ENCODE data around the gene PALLD. TPM values are rescaled to one million over a fixed set of nuclear protein-coding genes. Genes with fewer than 3 reads are reported as not detected.

PALLD gene
- polyA plus RNA-seq, 1 donor from 2014 or later = 20.5 TPM

GRCh38 chr4:168773388-168774195 is 276.7 kb downstream of the PALLD start:
- Histone ChIP-seq H3F3A (ENCODE audit: insufficient read depth, low read length, poor library complexity, severe bottlenecking) (no peaks in the 10 kb centered on the region), H3K27ac (ENCODE audit: low read length) (no peak overlapping the region), H3K9me3 (ENCODE audit: low read length) (peaks cover 7% of the 10 kb centered on the region), H3K27me3 (ENCODE audit: insufficient read depth, low read depth, low read length) (no peaks in the 10 kb centered on the region), H3K9ac (ENCODE audit: low read length) (no peak overlapping the region), H3K4me2 (ENCODE audit: low read length) (no peak overlapping the region), H3K79me2 (replicated peaks; ENCODE audit: insufficient read depth, low read length) (no peaks in the 10 kb centered on the region), H3K9me2 (ENCODE audit: insufficient read depth, low read length) (no peaks in the 10 kb centered on the region), H4K20me1 (ENCODE audit: insufficient read depth) (no peaks in the 10 kb centered on the region), H3K4me3 (ENCODE audit: low read length) (no peak overlapping the region), H2AFZ (ENCODE audit: low read depth, low read length) (no peak overlapping the region), H3K36me3 (ENCODE audit: insufficient read depth, low read length) (no peaks in the 10 kb centered on the region)
- TF ChIP-seq EZH2 (IDR thresholded peaks at IDR 0.05; ENCODE audit: borderline replicate concordance, insufficient read depth, low read length, poor library complexity, severe bottlenecking) (no peak), POLR2AphosphoS5 (IDR thresholded peaks at IDR 0.05) (no peak), TAF1 (IDR thresholded peaks at IDR 0.05; ENCODE audit: low read depth) (no peak), EP300 (conservative IDR thresholded peaks at IDR 0.05; ENCODE audit: poor library complexity, severe bottlenecking) (no peak), REST (IDR thresholded peaks at IDR 0.05; ENCODE audit: borderline replicate concordance) (no peak)

DNA sequence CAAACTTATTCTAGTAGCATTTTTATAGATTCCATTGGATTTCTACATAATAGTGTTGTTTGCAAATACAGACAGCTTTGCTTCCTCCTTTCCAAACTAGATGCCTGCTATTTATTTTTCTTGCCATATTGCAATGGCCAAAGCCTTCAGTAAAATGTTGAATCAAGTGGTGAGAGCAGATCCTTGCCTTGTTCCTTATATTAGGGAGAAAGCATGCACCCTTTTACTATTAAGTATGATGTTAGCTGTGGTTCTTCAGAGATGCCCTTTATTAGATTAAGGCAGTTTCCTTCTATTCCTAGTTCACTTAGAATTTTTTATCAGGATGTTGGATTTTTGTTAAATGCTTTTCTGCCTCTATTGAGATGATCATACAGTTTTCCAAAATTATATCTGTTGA is 279.5 kb downstream of the PALLD start:
- TF ChIP-seq MXI1 (conservative IDR thresholded peaks at IDR 0.05; ENCODE audit: poor library complexity, severe bottlenecking) = no peak
- no peak for TF ChIP-seq SMC3 (conservative IDR thresholded peaks at IDR 0.05; ENCODE audit: poor library complexity)
- no peak for TF ChIP-seq TAF1 (IDR thresholded peaks at IDR 0.05; ENCODE audit: low read depth)
- no peak for TF ChIP-seq EZH2 (IDR thresholded peaks at IDR 0.05; ENCODE audit: borderline replicate concordance, insufficient read depth, low read length, poor library complexity, severe bottlenecking)
- no peak for TF ChIP-seq EP300 (conservative IDR thresholded peaks at IDR 0.05; ENCODE audit: poor library complexity, severe bottlenecking)
- no peak for TF ChIP-seq RAD21 (conservative IDR thresholded peaks at IDR 0.05)
- no peak for TF ChIP-seq POLR2AphosphoS5 (IDR thresholded peaks at IDR 0.05)
- TF ChIP-seq, protein P1, sequence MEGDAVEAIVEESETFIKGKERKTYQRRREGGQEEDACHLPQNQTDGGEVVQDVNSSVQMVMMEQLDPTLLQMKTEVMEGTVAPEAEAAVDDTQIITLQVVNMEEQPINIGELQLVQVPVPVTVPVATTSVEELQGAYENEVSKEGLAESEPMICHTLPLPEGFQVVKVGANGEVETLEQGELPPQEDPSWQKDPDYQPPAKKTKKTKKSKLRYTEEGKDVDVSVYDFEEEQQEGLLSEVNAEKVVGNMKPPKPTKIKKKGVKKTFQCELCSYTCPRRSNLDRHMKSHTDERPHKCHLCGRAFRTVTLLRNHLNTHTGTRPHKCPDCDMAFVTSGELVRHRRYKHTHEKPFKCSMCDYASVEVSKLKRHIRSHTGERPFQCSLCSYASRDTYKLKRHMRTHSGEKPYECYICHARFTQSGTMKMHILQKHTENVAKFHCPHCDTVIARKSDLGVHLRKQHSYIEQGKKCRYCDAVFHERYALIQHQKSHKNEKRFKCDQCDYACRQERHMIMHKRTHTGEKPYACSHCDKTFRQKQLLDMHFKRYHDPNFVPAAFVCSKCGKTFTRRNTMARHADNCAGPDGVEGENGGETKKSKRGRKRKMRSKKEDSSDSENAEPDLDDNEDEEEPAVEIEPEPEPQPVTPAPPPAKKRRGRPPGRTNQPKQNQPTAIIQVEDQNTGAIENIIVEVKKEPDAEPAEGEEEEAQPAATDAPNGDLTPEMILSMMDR (IDR thresholded peaks at IDR 0.05; ENCODE audit: poor library complexity, severe bottlenecking) = no peak
- TF ChIP-seq REST (IDR thresholded peaks at IDR 0.05; ENCODE audit: borderline replicate concordance) = no peak
- Histone ChIP-seq H3K27me3 (ENCODE audit: insufficient read depth, low read depth, low read length) (no peaks in the 10 kb centered on the region), H3K79me2 (replicated peaks; ENCODE audit: insufficient read depth, low read length) (no peaks in the 10 kb centered on the region), H3K9me2 (ENCODE audit: insufficient read depth, low read length) (no peaks in the 10 kb centered on the region), H3K9ac (ENCODE audit: low read length) (no peak overlapping the region), H2AFZ (ENCODE audit: low read depth, low read length) (no peak overlapping the region), H3K4me3 (ENCODE audit: low read length) (no peak overlapping the region), H3F3A (ENCODE audit: insufficient read depth, low read length, poor library complexity, severe bottlenecking) (no peaks in the 10 kb centered on the region), H3K27ac (ENCODE audit: low read length) (no peak overlapping the region), H3K4me2 (ENCODE audit: low read length) (no peak overlapping the region), H3K36me3 (ENCODE audit: insufficient read depth, low read length) (no peaks in the 10 kb centered on the region), H3K9me3 (ENCODE audit: low read length) (peaks cover 7% of the 10 kb centered on the region), H4K20me1 (ENCODE audit: insufficient read depth) (no peaks in the 10 kb centered on the region)
